Stimulated activated naive CD8-positive, alpha-beta T cell treated with anti-CD3 and anti-CD28 coated beads, Interleukin-15, Interleukin-2, amounts not matched to agents 100 U/mL and 50 U/mL, for 24 hours (primary cell): ENCODE data around the gene NDUFS1.
A peak's percentile ranks its signal among the peaks of the same experiment; 100 is the strongest.
"Not testable (repeated sequence)": the region's sequence is repeated elsewhere in the genome, so short reads cannot be mapped to it uniquely, and the experiment has no call there.

Source experiments
- ATAC-seq: fragments of 150-1000 bp; cut with Tn5 transposase; one replicate; pipeline ENCODE4 v1.10.0; 2021
- DNase-seq: peaks from one replicate; pipeline ENCODE4 v3.0.0; 2021

NDUFS1 gene

DNA sequence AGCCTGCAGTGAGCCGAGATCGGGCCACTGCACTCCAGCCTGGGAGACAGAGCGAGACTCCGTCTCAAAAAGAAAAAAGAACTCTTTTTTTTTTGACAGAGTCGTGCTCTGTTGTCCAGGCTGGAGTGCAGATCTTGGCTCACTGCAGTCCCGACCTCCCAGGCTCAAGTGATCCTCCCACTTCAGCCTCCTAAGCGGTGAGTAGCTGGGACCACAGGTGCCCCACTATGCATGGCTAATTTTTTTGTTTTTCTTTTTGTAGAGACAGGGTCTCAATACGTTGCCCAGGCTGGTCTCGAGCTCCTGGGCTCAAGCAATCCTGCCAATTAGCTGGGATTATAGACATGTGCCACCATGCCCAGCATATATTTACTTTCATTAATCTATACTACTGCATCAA is 60.8 kb downstream of the NDUFS1 start:
- no peak for DNase-seq
- no peak for ATAC-seq

DNA sequence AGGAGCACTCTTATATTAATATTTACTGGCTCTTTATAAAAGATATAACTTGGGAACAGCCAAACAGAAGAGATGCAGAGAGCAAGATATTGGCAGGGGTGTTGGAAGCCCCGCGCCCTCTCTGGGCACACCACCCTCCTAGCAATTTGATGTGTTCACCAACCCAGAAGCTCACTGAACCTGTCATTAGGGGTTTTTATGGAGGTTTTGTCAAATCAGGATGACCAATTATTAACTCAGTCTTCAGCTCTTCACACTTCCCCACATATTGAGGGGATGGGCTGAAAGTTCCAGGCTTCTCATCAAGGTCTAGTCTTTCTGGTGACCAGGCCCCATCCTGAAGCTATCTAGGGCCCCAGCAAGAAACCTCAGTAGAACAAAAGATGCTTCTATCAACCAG is 62.4 kb downstream of the NDUFS1 start:
- DNase-seq (no peak), ATAC-seq (no peak)

DNA sequence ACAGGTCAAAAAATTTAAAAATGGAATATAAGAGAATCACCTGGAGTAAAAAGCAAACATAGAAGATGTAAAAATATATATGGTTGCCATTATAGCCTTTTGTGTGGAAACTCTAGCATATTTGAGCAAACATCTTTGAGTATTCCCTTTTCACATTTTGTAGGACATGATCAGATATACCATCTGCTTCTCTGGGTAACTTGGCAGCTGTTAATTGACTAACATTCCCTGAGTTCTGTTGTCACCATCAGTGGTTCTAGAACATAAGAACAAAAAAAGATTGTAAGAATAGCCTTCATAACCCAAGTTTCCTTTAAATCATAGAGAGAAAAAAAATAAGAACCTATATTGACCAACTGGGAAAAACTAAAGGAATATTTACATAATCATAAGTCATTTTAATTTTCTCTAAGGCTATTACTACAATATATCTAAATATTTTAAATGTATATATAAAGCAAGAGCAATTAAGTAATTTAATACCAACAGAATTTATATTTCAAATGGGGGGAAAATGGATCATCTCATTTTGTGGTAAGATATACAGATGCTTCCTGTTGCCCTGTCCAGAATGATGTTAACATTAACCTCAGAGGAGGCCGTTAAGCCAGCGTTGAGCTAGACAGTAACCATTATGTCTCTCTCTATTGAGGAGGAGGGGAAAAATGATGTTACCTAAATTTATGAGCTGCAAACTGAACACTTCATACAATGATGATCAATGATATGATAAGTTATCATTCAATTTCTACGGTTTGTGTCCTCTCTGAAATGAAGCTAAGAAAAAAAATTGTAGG is 63.5 kb downstream of the NDUFS1 start:
- ATAC-seq (no peak), DNase-seq (no peak)

DNA sequence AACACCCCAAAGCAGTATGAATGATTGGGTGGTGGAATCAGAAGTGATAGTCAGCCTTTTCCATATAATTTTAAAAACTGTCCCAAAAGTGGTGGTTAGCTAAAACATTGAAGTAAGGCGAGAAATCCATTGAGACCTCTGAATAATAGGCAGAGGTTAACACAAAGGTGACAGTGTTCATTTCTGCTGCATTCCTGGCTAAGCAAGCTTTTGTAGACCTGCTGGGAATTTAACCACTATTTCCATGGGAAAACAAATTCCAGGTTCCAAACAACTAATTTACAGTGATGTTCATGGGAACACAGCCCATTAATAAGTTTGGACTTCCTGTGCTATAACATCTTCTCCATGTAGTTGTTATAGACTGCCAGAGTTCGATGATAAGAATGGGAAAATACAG is 66.9 kb downstream of the NDUFS1 start:
- ATAC-seq (no peak), DNase-seq (no peak)

DNA sequence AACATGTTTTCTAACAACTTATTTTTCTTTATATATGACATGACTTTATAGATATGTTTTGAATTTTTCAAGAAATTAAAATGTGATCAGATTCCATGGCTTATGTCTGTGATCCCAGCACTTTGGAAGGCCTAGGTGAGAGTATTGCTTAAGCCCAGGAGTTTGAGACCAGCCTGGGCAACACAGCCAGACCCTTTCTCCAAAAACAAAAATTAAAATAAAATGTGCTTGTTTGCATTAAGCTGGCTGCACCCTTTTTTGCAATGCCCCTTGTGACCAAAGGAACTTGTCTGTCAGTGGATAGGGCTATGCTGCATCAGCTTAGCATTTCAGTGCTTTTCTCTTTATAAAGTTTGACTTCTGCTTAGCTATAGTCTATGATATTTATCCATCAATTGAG is 71.0 kb downstream of the NDUFS1 start:
- ATAC-seq (no peak), DNase-seq (no peak)

DNA sequence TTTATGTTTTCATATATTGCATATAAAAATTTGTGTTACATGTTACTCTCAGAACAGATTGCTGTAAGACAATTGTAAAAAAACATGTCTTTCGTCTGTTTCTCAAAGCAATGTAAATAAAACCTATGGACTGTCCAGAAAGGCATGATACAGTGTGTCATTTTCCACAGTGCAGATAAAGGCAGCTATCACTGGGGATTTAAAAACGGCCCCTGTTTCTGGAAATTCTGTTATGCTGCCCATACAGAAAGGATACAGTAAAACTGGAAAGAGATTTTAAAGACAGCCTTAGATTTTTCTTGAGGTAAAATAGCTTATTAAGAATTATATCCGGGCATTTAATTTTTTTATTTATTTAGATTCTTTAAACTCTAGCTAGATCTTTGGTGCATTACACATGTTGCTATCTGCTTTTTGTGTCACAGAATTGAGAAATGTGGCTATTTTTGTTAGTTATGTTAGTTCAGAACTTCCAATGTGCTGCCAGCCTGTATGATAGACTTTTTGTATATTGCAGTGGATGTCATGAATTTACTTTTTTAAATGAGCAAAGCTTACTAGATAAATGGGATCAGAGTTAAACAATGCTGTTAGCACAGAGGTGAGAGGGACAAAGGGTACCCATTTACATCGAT is 72.4 kb downstream of the NDUFS1 start:
- ATAC-seq = no peak
- no peak for DNase-seq

DNA sequence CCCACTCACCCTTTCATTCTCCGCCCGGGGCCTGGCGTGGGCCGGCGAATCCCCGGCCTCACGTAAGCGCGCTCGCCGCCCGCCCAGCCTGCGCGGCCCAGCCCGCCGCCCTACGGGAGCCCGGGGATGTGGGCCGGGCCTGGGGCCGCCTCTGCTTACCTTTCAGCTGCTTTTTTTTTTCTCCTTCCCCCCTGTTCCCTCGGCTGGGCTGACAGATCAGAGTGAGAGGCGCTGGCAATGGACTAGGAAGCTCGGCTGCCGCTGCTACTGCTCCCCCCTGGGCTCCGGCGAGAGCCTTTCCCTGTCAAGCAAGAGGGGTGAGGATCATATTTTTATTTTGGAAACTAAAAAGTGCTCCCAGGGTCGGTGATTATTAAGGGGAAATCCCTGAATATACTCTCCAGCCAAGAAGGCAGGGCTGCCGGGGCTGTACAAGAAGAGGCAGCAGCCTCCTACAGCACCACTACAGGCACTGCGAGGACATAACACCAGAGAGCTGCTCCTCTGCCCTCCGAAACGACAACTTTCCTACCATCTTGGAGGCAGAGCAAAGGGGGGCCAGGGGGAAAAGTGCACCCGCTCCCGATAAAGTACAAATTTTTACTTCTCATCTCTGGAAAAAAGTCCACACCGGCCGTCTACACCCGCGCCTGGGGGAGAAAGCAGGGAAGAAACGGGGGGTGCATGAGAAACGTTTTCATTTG is 73.3 kb downstream of the NDUFS1 start, which contains the start of gene INO80D:
TSS of gene INO80D (minus strand) at position 433 of the 704 bp plus-strand sequence. CDS start 23,158 bp downstream, outside the sequence.
- peak; percentile 95 for ATAC-seq
- peak; percentile 78 for DNase-seq

DNA sequence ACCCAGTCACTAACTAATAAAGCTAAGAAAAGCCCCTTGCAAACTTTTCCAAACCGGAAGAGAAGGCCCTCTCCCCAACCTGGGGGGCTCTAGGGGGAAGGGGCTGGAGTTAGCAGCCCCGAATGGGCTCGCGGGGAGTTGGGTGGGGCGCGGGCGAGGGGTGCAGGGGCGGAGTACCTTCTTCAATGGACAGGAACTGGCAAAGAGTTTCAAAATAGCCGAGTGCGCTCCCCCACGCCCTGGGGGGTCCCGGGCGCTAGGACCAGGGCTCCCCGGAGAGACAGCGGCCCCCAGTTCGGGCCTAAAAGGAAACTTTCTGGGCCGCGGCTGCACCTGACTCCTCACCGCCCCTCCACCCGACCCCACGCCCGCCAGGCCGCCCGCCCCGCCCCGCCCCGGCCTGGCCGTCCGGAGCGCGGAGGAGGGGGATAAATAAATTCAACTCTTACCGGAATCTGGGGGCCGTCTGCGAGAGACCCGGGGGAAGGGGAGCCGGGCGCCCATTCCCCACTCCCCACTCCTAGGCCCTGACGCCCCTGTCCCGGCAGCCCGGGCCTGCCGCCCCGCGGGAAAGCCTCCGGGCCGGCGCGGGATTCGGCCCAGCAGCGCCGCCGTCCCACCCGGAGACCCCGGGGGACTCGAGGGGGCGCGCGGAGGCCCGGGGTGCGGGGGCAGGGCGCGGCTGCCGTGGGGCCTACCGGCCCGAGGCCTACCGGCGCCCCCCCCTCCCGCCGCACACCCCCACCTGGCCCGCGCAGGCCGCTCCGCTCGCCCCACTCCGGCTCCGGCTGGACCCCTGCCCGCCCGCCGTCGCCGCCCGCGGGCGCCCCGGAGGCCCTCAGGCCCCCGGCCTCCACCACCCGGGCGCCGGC is 74.1 kb downstream of the NDUFS1 start:
- peak; percentile 19 for ATAC-seq
- peak; percentile 56 for DNase-seq

DNA sequence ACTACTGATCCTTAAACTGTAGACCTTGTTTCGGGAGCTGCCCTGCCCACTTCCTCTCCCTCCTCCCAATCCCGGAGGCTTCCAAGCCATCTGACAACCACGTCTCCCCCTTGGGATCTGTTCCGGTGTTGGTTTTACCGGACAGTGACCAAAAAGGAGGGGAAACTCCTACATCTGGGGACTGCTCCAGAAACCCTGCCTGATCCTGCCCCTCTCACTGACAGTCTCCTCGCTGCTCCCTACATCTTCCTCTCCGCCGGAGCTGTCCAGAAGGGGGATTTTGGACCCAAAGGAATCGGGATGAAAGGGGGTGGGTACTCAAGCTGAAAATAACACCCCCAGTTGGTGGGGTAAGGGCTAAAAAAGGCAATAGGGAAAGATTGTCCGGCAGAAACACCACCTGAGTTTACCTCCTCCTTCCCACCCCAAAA is 74.8 kb downstream of the NDUFS1 start:
- peak; percentile 30 for DNase-seq
- no peak for ATAC-seq

DNA sequence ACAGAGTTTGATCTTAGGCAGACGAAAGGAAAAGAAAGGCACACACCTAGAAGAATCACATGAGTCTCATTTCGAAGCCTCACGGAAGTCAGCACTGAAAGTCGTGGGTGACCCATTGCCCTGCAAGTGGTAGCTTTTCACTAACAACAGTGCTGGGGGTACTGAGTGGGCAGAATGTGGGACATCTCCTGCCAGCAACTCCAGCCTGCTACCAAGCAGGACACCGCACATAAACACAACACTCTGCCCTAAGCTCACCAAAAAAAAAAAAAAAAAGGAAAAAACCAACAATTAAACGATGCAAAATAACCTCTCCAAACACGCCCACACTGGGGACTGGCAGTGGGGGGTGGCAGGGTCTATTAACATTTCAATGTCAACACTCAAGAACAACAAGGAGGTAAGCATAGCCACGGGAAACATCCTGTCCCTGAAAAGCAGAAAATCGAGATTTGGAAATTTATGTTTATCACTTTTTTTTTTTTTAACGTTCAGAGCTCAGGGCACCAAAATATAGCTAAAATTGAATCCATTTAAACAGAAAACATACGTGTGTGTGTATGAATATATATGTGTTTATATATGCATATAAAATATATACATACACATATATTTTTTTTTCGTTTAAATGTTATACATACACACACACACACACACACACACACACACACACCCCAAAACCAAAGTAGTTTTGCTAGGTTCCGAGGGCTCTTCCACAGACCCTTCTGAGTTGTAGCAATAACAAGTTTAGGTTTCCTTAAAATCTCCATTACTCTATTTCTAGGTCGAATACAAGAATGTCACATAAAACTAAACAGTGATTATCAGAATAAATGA is 75.4 kb downstream of the NDUFS1 start:
- peak; percentile 15 for DNase-seq
- no peak for ATAC-seq

DNA sequence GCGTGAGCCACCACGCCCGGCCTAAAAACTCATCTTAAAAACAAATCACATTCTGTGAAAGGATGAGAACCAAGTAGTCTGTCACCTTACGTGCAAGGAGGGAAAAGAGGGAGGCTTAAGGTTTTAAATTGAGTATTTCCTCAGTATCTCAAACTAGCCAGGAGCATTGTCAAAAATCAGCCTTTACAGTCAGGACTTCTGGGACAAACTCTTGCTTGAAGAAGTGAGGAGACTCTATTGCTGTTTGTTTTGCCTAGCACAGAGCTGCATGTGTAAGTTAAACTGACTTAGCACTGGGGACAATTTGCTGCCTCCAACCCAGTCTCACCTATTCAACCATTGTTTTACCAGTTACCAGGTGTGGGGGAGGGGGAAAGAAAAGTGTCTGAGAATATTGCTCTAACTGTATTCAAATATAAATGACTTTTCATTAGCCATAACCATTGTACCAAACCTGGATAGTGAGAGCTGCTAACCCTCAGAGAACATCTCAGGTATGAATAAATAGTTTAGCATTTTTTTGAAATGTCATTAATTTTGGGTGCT is 76.9 kb downstream of the NDUFS1 start:
- DNase-seq (no peak), ATAC-seq (no peak)

DNA sequence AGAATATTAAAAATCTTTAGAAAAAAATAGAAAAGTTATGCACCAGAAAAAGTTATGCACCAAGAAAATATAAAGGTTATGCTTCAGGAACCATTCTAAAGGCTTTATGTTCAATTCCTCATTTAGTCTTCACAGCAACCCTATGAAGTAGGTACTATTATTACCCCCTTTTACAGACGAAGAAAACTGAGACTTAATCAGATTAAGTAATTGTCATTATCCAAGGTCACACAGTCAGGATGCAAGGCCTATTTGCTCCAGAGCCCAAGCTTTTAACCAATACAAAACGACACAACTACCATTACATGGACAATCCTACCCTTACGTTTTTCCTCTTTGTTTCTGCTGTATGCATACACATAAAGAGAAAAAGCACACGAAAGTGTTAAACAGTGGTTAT is 78.3 kb downstream of the NDUFS1 start:
- no peak for ATAC-seq
- DNase-seq = no peak

DNA sequence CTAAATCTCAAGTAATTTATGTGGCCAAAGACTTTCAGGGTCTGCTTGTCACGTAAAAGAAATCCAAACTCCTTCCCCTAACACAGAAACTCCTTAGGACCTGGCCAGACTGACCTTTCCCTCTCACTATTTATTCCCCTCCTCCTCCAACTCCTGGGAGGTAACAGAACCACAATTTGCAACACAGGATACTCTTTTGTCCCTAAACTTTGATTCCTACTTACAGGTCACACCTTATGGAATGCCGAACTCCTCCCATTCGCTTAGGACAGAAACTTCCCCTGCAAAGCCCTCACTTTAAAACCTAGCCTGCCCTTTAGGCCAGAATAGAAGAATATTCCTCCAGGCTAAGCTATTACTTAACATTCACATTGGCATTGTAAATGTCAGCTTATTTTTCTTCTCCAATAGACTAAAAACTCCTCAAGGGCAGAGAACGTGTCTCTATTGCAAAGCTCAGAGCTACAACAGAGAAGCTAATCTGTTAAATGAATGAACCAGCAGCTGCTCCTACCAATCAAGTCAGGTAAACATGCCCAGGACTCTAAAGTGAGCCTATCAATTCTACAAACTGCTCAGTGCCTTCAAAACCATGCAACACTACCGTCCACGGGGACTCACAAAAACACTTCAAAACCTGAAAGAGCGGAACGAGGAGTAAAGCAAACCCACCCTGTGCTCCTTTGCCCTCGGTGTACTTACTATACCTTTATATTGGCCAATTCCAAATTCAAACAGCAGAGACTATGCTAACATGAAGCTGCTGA is 79.4 kb downstream of the NDUFS1 start:
- no peak for DNase-seq
- ATAC-seq = no peak

DNA sequence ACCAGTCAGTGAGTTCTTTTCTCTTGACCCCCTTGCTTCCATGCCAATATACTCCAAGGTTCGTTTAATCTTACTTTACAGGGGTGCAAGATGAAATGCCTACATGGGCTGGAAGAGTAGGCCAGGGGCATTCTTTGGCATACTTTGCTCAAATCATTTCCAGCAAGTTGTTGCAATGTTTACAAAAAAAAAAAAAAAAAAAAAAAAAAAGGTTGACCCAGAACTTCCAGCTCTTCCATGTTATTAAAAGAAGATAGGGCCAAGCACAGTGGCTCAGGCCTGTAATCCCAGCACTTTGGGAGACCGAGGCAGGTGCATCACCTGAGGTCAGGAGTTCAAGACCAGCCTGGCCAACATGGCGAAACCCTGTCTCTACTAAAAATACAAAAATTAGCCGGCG is 81.4 kb downstream of the NDUFS1 start:
- not testable (repeated sequence) for ATAC-seq, DNase-seq

DNA sequence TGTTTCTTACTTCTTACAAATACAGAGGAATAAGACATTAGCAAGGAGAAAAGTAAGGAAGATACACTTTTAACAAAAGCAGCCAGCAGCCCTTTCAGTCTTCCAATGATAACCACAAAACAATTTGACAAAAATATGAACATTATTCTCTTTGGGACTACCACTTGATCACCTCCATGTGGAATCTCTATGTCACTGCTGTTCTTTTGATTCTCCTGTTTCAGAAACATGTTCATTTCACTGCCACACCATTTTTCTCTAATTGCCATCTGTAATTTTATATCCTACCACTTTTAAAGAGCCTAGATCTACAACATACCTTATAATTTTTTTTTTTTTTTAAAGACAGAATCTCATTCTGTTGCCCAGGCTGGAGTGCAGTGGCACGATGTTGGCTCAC is 84.1 kb downstream of the NDUFS1 start:
- no peak for DNase-seq
- ATAC-seq = no peak

DNA sequence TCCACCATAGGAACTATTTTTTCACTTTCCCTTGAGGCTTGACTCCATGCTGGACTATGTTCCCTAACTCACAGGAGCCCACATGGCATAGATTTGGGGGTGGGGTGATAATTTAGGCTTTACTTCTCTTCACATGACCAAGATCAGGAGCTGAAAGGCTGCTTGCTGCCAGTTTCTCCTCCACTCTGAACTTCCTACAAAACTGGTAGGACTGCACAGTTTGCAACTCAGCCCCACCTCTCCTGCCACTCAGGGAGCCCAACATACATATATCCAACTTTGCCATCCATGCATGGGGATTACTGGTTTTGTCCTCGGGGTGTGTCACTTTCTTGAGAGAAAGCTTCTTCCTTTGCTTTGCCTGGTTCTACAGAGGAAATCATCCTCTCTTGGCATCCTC is 87.4 kb downstream of the NDUFS1 start:
- ATAC-seq = no peak
- DNase-seq = no peak

DNA sequence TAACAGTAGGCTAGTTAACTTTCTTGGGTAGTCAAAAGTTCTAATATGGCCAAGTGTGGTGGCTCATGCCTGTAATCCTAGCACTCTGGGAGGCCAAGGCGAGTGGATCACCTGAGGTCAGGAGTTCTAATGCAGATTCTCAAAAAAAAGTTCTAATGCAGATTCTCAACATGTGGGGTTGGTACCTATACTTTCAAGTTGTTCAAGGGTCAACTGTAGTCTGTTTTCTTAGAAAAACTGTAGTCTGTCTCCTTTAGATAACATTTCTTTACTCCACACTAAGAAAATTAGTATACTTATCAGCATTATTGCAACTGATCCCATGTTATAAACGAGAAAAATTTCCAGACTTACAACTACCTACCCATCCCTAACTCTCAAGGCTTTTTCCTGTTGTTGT is 89.8 kb downstream of the NDUFS1 start:
- no peak for DNase-seq
- no peak for ATAC-seq

DNA sequence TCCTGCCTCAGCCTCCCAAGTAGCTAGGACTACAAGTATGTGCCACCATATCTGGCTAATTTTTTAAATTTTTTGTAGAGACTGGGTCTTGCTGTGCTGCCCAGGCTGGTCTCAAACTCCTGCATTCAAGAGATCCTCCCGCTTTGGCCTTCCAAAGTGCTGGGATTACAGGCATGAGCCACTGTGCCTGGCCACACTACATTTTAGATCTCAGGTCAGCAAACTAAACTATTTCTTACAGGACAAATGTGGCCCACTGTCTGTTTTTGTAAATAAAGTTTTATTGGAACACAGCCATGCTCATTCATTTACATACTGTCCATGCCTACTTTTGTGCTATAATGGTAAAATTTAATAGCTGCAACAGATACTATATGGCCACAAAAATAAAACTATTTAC is 91.0 kb downstream of the NDUFS1 start:
- ATAC-seq (no peak), DNase-seq (no peak)
